Stimulated activated memory B cell treated with anti-CD40 and anti-IgM and Interleukin-4, amounts not matched to agents 10 μg/mL and 1 μg/mL and 100 μg/mL, for 72 hours (primary cell): Measurements from ENCODE around the gene FAH.

Experiments used
- ATAC-seq: fragments of 150-1000 bp; cut with Tn5 transposase; 2 replicates; pipeline ENCODE4 v1.10.0; 2021
- H3K27ac Mint-ChIP-seq: one replicate; pipeline ENCODE4 v1.8.0; 2022; ENCODE audit warnings: mild to moderate bottlenecking, mixed read lengths
- H3K27me3 Mint-ChIP-seq: one replicate; pipeline ENCODE4 v1.8.0; 2022; ENCODE audit warnings: mixed read lengths
- H3K36me3 Mint-ChIP-seq: one replicate; pipeline ENCODE4 v1.8.0; 2022; ENCODE audit warnings: mixed read lengths
- H3K4me1 Mint-ChIP-seq: one replicate; pipeline ENCODE4 v1.8.0; 2022; ENCODE audit warnings: mixed read lengths
- H3K4me3 Mint-ChIP-seq: one replicate; pipeline ENCODE4 v1.8.0; 2022; ENCODE audit warnings: mild to moderate bottlenecking, moderate library complexity, mixed read lengths
- H3K9me3 Mint-ChIP-seq: one replicate; pipeline ENCODE4 v1.8.0; 2022; ENCODE audit warnings: mixed read lengths

Gene FAH

DNA sequence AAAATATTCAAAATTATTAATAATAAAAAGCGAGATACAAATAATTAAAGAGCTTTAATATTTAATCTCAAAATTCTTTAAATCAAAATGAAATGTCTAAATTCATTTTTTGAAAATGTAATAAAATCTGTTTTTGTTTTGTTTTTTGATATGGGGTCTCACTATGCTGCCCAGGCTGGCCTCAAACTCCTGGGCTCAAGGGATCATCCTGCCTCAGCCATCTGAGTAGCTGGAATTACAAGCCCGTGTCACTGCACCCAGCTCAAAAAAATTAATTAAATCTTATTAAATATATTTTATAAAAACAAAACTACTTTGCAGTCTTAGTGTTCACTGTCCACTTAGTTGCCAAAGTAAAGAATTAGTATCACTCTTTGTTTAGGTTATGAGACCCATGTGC lies 38.4 kb downstream of the FAH start:
- Mint-ChIP-seq H3K27ac (no peak overlapping the region), H3K9me3 (no peaks in the 10 kb centered on the region)

DNA sequence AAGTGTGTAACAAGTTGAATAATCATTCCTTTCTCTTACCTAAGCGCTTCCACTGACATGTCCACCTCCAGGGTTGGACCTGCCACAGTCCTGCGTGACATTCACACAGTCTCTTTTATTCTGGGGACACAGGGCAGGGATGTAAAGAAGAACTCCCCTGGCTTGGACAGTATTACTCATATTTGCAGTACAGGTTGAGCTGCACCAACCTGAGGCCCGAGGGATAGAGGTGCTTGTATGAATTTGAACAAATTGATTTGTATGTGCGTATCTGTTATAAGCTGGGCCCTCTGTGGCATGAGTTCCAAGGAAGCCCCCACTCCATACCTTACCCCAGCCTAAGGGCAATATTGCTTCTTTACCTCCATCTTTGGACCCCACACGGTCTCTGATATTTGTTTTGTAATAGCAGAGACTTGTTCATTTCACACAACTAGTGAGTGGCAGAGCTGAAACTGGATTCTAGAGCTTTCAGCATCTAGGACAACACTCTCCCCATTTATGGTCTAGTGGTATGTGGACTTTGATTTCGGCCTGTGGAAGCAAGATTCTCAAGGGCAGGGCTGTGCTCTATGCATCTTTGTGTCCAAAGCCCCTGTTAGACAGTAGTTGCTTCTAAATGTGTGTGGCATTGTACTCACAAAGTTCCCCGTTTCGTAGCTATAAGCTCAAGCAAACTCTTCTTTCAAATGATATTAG lies 39.2 kb downstream of the FAH start:
- Mint-ChIP-seq H3K4me3 (no peak overlapping the region), H3K36me3 (peaks cover 14% of the 10 kb centered on the region), H3K27ac (no peak overlapping the region), H3K9me3 (no peaks in the 10 kb centered on the region), H3K27me3 (no peaks in the 10 kb centered on the region), H3K4me1 (no peaks in the 10 kb centered on the region)
- ATAC-seq: no peak

More for the DNA sequence above, 38.4 kb downstream of the FAH start:
- no peak for ATAC-seq
- no peaks in the 10 kb centered on the region for H3K27me3 Mint-ChIP-seq
- no peaks in the 10 kb centered on the region for H3K4me1 Mint-ChIP-seq
- H3K4me3 Mint-ChIP-seq: no peak overlapping the region
- H3K36me3 Mint-ChIP-seq: peaks cover 22% of the 10 kb centered on the region

DNA sequence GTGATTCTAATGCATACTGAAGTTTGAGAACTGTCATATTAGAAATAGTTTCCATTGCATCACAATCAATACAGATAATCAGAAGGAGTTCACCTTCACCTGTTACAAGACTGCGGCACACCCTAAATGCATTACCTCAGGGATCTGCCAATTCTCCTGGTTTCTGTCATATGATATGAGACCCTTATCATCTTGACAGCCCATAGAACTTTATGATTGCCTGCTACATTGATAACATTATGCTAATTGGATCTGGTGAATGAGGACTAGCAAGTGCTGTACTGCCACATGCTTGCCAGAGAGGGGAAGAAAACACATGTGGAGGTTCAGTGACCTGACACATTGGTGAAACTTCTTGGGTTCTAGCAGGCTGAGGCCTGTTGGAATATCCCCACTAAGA lies 41.4 kb downstream of the FAH start:
- H3K4me3 Mint-ChIP-seq: no peak overlapping the region
- H3K4me1 Mint-ChIP-seq: no peaks in the 10 kb centered on the region
- H3K27me3 Mint-ChIP-seq: peaks cover 11% of the 10 kb centered on the region
- H3K9me3 Mint-ChIP-seq: no peaks in the 10 kb centered on the region
- H3K27ac Mint-ChIP-seq: no peak overlapping the region
- ATAC-seq: no peak
- no peaks in the 10 kb centered on the region for H3K36me3 Mint-ChIP-seq

DNA sequence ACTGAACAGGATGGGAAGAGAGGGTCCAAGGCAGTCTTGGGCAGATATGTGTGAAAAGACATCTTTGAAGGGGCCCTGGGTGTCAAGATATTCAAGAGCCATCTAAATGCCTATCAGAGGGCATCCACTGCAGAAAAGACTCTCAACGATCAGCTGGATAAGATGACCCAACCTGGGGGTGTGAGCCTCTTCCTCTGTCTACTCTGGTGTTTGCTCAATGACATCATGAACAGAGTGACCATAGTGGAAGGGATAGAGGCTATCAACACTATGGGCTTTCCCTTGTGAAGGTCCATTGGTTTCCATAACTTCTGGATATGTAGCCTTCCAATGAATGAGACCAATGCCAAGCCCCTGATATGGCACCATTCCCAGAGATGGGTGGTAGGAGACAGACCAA lies 42.1 kb downstream of the FAH start:
- ATAC-seq: no peak
- H3K9me3 Mint-ChIP-seq: no peaks in the 10 kb centered on the region
- no peak overlapping the region for H3K4me3 Mint-ChIP-seq
- H3K27me3 Mint-ChIP-seq: peaks cover 19% of the 10 kb centered on the region
- H3K4me1 Mint-ChIP-seq: no peaks in the 10 kb centered on the region
- no peaks in the 10 kb centered on the region for H3K36me3 Mint-ChIP-seq
- no peak overlapping the region for H3K27ac Mint-ChIP-seq

DNA sequence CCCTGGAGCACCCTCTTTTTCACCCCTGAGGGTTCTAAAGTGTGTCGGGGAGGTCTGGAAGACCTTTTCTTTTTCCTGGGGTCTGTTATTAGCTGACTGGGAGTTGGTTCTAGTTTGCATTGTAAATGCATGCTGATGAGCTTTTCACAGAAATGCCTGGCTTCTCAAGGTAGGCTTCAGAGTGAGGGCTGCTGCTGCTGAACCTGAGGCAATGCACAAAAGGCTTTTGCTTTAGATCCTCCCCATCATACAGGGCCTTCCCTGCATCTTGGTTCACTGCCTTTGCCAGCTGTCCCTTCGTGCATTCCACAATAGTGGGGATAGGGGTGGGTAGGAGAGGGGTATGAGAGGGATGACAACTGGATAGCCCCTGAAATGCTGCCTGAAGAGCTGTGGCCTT lies 46.6 kb downstream of the FAH start:
- H3K36me3 Mint-ChIP-seq: no peaks in the 10 kb centered on the region
- ATAC-seq: no peak
- H3K4me3 Mint-ChIP-seq: no peak overlapping the region
- no peak overlapping the region for H3K27ac Mint-ChIP-seq
- no peaks in the 10 kb centered on the region for H3K4me1 Mint-ChIP-seq
- H3K9me3 Mint-ChIP-seq: no peaks in the 10 kb centered on the region
- peaks cover 39% of the 10 kb centered on the region for H3K27me3 Mint-ChIP-seq

DNA sequence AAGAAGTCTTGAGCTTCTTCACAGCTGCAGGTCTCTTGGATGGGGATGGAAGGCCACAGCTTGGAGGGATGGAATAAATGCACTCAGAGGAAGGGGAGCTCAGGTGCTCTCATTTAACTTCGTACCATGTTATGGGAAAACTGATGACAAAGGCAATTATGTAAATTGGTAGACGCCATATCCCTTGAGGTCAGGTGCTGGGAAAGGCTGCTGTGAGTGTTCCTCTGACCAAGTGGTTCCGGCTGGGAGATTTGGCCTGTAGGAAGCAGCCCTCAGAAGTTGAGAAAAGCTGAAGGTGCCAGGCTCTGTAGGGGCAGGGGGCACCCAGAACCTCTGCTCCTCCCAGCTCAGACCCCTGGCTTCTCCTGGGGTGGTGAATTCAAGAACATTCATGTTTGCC lies 47.1 kb downstream of the FAH start:
- no peaks in the 10 kb centered on the region for H3K4me1 Mint-ChIP-seq
- H3K9me3 Mint-ChIP-seq: no peaks in the 10 kb centered on the region
- H3K4me3 Mint-ChIP-seq: no peak overlapping the region
- ATAC-seq: no peak
- no peak overlapping the region for H3K27ac Mint-ChIP-seq
- H3K27me3 Mint-ChIP-seq: peaks cover 42% of the 10 kb centered on the region
- no peaks in the 10 kb centered on the region for H3K36me3 Mint-ChIP-seq

DNA sequence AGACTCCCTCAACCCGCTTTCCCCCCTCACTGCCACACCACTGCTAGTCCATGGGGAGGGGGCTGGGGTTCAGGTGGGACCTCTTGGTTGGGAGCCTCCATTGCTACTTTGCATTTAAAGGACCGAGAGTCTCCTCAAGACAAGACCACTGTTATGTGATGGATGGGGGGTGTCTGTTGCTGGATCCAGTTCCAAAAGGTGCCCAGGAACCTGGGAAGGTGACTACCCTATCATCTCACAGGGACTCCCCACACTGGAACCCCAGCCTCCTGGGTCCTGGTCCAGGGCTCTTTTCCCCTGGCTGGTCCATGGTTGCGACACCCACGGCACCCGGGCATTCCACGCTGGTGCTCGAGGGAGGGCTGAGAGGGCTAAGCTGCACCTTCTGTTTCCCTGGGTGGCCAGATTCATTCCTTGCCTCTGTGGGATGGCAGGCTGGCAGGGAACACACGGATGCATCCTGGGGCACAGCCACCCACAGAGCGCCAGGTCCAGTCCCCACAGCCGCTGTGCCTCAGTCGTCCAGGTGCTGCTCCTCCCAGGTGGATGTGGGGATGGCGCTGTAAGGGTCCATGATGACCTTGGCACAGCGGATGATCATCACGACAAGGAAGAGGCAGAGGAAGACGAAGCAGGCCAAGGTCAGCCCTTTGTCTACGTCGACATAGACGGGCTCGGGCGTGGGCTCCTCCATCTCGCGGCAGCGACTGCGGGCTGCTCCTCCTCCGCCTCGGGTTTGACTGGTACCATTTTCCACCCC lies 48.6 kb downstream of the FAH start:
- Mint-ChIP-seq H3K9me3 (no peaks in the 10 kb centered on the region), H3K4me1 (no peaks in the 10 kb centered on the region), H3K27me3 (peaks cover 52% of the 10 kb centered on the region), H3K27ac (no peak overlapping the region), H3K4me3 (no peak overlapping the region), H3K36me3 (no peaks in the 10 kb centered on the region)
- ATAC-seq: no peak

DNA sequence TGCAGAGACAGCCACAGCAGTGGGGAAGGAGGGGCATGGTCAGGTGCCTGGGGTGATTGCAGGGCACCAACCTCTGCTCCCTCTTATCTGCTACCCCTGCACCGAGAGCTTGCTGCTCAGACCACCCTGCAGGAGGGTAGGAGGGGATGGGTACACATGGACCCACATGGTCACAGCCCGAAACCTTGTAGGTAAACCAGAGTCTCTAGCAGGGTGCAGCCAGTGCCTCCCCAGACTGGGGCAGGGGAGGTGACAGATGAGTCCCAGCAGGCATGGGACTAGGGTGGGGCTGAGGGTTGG lies 49.2 kb downstream of the FAH start:
- H3K36me3 Mint-ChIP-seq: no peaks in the 10 kb centered on the region
- ATAC-seq: no peak
- H3K4me1 Mint-ChIP-seq: no peaks in the 10 kb centered on the region

DNA sequence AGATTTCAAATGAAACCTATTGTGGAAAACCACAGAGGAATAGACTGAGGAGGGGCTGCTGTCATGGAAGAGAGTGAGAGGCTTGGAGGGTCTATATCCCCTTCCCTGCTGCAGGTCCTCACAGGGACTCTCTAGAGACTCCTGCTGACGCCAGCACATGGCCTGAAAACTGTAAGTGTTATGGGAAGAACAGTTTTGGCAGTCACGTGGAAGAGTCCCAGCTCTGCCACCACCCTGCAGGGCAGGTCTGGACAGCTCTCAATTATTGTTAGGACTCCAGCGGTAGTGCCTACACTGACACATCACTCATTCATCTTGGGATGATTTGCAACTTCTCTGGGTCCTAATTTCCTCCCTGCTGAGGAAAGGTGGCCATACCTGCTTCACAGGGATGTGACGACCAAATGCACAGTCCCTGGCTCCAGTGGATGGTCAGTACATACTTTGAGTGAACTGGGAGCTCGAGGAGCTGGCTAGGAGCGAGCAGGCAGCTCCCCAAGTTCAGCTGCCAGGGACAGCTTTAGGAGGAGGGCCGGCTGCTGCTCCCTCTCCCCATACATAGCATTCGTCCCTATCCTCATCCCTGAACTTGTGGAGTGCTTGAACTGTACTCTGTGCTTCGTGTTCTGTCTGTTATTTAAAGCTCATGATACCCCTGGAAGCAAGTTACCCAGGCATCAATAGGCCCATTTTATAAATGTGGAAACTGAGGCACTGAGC lies 50.0 kb downstream of the FAH start:
- ATAC-seq: no peak
- H3K4me3 Mint-ChIP-seq: no peak overlapping the region
- no peaks in the 10 kb centered on the region for H3K36me3 Mint-ChIP-seq
- H3K9me3 Mint-ChIP-seq: no peaks in the 10 kb centered on the region
- peaks cover 65% of the 10 kb centered on the region for H3K27me3 Mint-ChIP-seq
- H3K27ac Mint-ChIP-seq: no peak overlapping the region
- no peaks in the 10 kb centered on the region for H3K4me1 Mint-ChIP-seq

More for the DNA sequence above, 49.2 kb downstream of the FAH start:
- Mint-ChIP-seq H3K9me3 (no peaks in the 10 kb centered on the region), H3K27ac (no peak overlapping the region), H3K4me3 (no peak overlapping the region), H3K27me3 (peaks cover 57% of the 10 kb centered on the region)

DNA sequence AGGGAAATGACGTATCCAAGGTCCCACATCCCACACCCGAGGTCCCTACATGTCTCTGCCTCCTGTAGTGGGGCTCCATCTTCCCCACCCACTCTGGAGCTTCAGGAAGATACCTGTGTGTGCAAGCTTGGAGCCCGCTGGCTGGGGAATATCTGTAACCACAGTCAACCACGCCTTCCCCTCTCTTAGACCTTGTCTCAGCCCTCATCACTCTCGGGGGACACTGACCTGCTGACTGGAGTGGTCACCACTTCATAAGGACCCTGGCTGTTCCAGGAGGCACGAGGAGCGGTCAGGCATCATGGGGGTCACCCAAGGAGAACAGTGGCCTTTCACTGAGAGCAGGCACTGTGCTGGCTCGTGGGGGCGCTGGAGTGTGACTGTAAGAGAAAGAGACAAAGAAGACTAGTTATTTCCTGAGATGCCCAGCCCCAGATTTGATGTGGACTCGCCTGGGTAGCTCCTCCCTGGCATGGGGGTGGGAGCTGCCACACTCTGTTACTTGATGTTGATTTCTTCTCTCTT lies 50.6 kb downstream of the FAH start:
- ATAC-seq: no peak
- no peak overlapping the region for H3K4me3 Mint-ChIP-seq
- peaks cover 68% of the 10 kb centered on the region for H3K27me3 Mint-ChIP-seq
- no peak overlapping the region for H3K27ac Mint-ChIP-seq
- no peaks in the 10 kb centered on the region for H3K4me1 Mint-ChIP-seq
- no peaks in the 10 kb centered on the region for H3K9me3 Mint-ChIP-seq
- no peaks in the 10 kb centered on the region for H3K36me3 Mint-ChIP-seq

DNA sequence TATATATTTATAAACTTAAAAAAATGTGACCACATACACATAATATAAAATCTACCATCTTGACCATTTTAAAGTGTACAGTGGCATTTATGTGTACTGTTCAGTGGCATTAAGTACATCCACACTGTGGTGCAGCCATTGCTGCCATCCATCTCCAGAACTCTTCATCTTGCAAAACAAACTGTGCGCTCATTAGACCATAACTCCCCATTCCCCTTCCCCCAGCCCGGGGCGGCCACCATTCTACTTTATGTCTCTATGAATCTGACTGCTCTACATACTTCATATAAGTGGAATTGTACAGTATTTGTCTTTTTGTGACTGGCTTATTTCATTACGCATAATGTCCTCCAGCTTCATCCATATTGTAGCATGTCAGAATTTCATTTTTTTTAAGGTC lies 51.4 kb downstream of the FAH start:
- H3K9me3 Mint-ChIP-seq: no peaks in the 10 kb centered on the region
- peaks cover 68% of the 10 kb centered on the region for H3K27me3 Mint-ChIP-seq
- H3K4me3 Mint-ChIP-seq: no peak overlapping the region
- no peak overlapping the region for H3K27ac Mint-ChIP-seq
- H3K4me1 Mint-ChIP-seq: no peaks in the 10 kb centered on the region
- no peaks in the 10 kb centered on the region for H3K36me3 Mint-ChIP-seq
- ATAC-seq: no peak

DNA sequence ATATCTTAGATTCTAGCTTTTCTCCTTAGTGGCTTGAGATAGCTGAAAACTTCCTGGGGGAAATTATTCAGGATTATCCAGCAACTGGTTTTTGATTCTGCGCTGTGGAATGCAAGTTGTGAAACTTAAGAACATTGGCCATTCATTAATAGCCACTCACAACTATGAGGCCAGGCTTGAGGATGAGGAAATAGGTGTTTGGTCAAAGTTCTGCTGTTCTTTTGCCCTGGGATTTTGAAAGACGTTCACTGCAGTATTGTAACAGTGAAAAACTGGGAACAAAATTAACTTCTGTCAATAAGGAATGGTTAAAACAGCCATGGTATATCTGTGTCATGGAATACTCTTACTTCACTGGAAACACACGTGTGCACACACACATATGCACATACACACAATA lies 55.1 kb downstream of the FAH start:
- H3K9me3 Mint-ChIP-seq: no peaks in the 10 kb centered on the region
- H3K27ac Mint-ChIP-seq: no peak overlapping the region
- no peak for ATAC-seq
- no peak overlapping the region for H3K4me3 Mint-ChIP-seq
- H3K4me1 Mint-ChIP-seq: peaks cover 9% of the 10 kb centered on the region
- no peaks in the 10 kb centered on the region for H3K36me3 Mint-ChIP-seq
- H3K27me3 Mint-ChIP-seq: peaks cover 65% of the 10 kb centered on the region

DNA sequence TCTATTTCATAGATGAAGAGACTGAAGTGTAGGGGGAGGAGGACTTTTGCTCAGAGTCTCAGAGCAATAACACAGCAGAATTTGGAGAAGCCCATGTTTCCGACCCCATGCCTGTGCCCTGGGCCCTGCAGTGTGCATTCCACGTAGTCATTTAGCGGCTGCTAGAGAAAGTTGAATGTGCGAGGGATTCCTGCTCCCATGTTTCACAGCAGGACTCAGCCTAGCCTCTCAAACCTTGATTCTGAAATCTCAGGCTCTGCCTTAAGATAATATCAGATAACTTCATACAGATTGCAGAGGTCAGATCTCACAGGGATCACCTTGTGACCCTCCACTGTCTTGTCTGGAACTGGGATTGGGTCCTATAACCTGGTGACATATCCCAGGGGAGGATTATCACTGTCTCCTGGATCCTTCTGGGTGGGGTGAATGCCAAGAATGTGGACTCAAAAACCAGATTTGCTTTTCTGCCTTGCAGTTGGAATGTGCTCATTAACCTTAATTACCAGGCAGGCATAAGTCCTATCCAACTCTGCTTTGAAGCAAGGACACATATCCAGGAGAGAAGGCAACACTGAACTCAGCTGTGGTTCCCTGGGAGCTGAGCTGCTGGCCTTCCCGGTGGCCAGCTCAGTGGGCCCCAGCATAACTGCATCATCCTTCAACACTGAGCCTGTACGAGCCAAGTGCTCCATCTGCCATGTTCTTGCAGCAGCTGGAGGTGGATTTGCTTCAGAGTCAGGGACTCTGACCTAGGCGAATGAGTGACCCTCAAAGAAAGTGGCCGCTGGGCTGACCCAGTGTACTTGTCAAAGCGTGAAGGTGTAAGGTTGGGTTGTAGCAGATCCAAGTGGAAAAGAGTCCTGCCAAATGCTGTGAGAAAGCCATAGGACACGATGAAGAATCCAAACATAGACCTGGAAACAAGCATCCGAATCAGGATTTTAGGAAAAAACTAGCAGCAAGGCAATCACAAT lies 56.2 kb downstream of the FAH start:
- Mint-ChIP-seq H3K27me3 (peaks cover 64% of the 10 kb centered on the region), H3K4me3 (no peak overlapping the region), H3K27ac (no peak overlapping the region), H3K36me3 (no peaks in the 10 kb centered on the region), H3K4me1 (peaks cover 9% of the 10 kb centered on the region), H3K9me3 (peaks cover 4% of the 10 kb centered on the region)
- no peak for ATAC-seq

DNA sequence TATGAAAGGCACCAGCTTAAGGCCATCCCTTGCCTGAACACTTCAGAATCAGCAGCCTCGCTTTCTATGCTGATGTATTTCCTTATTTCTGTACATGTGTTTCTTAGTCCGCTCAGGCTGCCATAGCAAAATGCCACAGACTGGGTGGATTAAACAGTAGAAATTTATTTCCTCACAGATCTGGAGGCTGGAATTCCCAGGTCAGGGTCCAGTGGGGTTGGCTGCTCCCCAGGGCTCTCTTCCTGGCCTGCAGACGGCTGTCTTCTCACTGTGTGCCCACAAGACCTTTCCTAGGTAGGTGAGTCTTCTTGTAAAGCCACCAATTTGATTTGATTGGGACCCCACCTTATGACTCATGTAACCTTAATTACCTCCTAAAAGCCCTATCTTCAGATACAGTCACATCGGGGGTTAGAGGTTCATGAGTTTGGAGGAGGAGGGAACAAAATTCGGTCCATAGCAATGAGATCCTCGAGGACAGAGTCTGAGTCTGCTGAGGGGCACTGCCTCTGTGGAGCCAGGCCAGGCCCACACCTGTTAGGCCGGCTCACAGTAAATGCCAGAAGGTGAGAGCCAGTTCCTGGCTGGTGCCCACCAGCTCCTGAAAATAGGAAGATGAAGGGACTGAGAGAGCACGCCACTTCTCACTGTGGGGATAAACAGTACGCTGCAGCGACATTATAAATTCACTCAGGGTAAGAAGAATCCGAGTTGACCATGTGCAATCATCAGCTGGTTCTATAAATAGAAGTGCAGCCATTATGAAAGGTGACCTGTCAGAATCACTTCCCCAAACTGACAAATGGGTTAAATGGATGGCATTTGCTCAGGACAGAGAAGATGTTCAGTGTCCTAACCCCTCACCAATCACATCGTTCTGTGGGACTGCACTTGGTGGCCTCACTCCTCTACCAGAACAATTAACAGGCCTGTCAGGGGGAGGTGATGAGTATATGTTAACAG lies 58.1 kb downstream of the FAH start:
- ATAC-seq: peak; percentile 66
- no peak overlapping the region for H3K4me3 Mint-ChIP-seq
- peaks cover 53% of the 10 kb centered on the region for H3K27me3 Mint-ChIP-seq
- H3K4me1 Mint-ChIP-seq: peaks cover 9% of the 10 kb centered on the region
- H3K9me3 Mint-ChIP-seq: peaks cover 4% of the 10 kb centered on the region
- no peak overlapping the region for H3K27ac Mint-ChIP-seq
- H3K36me3 Mint-ChIP-seq: no peaks in the 10 kb centered on the region
